ENCODE results near the gene S100P.

DNA sequence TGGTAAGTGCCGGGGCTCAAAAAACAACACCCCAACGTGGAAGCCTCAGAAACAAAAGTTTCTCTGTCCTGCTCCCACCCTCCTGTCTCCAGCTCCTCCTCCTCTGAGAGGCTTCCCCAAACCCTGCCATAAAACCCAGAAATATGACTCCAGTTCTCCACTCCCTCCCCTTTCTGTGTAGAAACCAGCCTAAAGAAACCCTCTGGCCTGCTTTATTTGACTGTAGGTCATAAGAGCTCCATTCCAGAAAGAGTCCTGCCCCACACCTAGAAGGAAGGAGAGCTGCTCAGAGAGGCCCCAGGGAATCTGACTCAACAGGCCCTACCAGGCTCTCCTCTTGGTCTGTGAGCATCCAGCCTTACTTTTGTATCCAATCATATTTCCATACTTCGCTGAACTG, 872 bp upstream of the S100P start:
- TF ChIP-seq EP300 (IDR thresholded peaks at IDR 0.05), result no peak
- no peak for TF ChIP-seq MAZ (IDR thresholded peaks at IDR 0.05; ENCODE audit: borderline replicate concordance, low read depth, low read length)
- TF ChIP-seq, protein P1, sequence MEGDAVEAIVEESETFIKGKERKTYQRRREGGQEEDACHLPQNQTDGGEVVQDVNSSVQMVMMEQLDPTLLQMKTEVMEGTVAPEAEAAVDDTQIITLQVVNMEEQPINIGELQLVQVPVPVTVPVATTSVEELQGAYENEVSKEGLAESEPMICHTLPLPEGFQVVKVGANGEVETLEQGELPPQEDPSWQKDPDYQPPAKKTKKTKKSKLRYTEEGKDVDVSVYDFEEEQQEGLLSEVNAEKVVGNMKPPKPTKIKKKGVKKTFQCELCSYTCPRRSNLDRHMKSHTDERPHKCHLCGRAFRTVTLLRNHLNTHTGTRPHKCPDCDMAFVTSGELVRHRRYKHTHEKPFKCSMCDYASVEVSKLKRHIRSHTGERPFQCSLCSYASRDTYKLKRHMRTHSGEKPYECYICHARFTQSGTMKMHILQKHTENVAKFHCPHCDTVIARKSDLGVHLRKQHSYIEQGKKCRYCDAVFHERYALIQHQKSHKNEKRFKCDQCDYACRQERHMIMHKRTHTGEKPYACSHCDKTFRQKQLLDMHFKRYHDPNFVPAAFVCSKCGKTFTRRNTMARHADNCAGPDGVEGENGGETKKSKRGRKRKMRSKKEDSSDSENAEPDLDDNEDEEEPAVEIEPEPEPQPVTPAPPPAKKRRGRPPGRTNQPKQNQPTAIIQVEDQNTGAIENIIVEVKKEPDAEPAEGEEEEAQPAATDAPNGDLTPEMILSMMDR (IDR thresholded peaks at IDR 0.05), result no peak
- TF ChIP-seq ZSCAN20 (CRISPR knock-in tag; IDR thresholded peaks at IDR 0.05), result no peak
- TF ChIP-seq RFX5 (IDR thresholded peaks at IDR 0.05), result no peak
- TF ChIP-seq, protein P2, sequence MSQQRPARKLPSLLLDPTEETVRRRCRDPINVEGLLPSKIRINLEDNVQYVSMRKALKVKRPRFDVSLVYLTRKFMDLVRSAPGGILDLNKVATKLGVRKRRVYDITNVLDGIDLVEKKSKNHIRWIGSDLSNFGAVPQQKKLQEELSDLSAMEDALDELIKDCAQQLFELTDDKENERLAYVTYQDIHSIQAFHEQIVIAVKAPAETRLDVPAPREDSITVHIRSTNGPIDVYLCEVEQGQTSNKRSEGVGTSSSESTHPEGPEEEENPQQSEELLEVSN (IDR thresholded peaks at IDR 0.05; ENCODE audit: borderline replicate concordance, low read depth), result no peak
- no peak for TF ChIP-seq ZC3H11A (IDR thresholded peaks at IDR 0.05)
- no peak for TF ChIP-seq POLR2A (IDR thresholded peaks at IDR 0.05; ENCODE audit: low read length)
- no peak for TF ChIP-seq RAD21 (conservative IDR thresholded peaks at IDR 0.05 in 1 of 2, IDR thresholded peaks at IDR 0.05 in 1 of 2)
- no peak for TF ChIP-seq TP53 (CRISPR knock-in tag; IDR thresholded peaks at IDR 0.05)
- no peak for TF ChIP-seq FOSL2 (IDR thresholded peaks at IDR 0.05)
- TF ChIP-seq FOSL2 (CRISPR knock-in tag; IDR thresholded peaks at IDR 0.05), result no peak
- TF ChIP-seq NFE2L2 (conservative IDR thresholded peaks at IDR 0.05; ENCODE audit: low read length), result no peak
- TF ChIP-seq, protein P3, sequence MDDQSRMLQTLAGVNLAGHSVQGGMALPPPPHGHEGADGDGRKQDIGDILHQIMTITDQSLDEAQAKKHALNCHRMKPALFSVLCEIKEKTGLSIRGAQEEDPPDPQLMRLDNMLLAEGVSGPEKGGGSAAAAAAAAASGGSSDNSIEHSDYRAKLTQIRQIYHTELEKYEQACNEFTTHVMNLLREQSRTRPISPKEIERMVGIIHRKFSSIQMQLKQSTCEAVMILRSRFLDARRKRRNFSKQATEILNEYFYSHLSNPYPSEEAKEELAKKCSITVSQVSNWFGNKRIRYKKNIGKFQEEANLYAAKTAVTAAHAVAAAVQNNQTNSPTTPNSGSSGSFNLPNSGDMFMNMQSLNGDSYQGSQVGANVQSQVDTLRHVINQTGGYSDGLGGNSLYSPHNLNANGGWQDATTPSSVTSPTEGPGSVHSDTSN (IDR thresholded peaks at IDR 0.05), result no peak
- TF ChIP-seq CEBPB (IDR thresholded peaks at IDR 0.05), result no peak

All from A549 (cell line).